Measurements from ENCODE around the gene IGSF23.
A peak's percentile ranks its signal among the peaks of the same experiment; 100 is the strongest.

Gene IGSF23

DNA sequence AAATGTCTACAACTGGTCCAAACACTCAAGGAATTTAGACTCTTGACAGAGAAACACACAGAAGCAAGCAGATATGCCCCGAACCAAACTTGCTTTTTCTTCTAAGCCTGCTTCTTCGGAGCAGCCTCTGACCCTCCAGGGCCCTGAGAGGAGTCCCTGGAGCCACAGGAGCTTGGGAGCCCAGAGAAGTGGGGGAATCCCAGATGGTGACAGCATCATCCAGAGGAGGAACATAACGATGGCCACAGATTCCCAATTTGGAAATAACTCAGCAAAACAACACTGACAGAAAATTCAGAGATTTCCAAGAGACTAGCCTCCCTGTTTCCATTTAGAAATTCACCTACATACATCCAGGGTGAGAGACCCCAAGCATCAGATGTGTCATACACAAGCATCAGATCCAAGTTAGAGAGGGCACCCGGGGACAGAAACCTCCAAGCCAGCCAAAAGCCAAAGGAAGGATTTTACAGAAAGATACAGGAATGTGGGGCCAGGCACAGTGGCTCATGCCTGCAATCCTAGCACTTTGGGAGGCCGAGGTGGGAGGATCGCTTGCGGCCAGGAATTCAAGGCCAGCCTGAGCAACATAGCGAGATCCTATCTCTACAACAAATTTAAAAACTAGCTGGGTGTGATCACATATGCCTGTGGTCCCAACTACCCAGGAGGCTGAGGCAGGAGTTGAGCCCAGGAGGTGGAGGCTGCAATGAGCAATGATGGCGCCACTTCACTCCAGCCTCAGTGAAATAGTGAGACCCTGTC, 28.3 kb downstream of the IGSF23 start:
- DNase-seq (ENCODE audit: low read depth) = no peak

- no peak for DNase-seq (ENCODE audit: low read depth)
Measured at GRCh38 chr19:44642377-44642776, 29.0 kb downstream of the IGSF23 start.

DNA sequence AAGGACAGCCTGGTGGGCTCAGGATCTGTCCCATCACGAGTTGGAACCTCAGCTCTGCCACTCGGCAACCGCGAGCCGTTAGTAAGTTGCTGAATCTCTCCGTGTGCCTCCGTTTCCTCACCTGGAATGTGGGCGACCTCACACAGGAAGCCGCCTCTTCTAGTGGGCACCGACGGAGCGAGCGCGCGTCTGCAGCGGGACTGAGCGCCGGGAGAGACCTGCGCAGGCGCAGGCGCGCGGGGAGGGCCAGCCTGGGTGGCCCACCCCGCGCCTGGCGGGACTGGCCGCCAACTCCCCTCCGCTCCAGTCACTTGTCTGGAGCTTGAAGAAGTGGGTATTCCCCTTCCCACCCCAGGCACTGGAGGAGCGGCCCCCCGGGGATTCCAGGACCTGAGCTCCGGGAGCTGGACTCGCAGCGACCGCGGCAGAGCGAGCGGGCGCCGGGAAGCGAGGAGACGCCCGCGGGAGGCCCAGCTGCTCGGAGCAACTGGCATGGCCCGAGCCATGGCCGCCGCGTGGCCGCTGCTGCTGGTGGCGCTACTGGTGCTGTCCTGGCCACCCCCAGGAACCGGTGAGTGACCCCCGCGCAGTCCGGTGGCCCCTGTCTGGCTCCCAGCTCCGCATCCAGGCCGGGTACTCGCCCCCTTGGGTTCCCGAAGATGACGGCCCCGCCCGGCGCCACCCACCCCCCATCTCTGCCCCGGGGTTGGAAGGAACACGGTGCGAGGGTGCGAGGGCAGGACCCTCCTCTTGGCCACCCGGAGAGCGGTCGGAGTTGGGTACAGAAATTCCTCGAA, 30.4 kb downstream of the IGSF23 start, which contains the start of gene PVR:
Gene PVR (plus strand): TSS at position 306 of the 797 bp plus-strand sequence. CDS start 187 bp downstream, at position 493.
- no peak for DNase-seq (ENCODE audit: low read depth)

- no peak for DNase-seq (ENCODE audit: low read depth)
Measured at GRCh38 chr19:44644402-44645016, 31.1 kb downstream of the IGSF23 start.

DNA sequence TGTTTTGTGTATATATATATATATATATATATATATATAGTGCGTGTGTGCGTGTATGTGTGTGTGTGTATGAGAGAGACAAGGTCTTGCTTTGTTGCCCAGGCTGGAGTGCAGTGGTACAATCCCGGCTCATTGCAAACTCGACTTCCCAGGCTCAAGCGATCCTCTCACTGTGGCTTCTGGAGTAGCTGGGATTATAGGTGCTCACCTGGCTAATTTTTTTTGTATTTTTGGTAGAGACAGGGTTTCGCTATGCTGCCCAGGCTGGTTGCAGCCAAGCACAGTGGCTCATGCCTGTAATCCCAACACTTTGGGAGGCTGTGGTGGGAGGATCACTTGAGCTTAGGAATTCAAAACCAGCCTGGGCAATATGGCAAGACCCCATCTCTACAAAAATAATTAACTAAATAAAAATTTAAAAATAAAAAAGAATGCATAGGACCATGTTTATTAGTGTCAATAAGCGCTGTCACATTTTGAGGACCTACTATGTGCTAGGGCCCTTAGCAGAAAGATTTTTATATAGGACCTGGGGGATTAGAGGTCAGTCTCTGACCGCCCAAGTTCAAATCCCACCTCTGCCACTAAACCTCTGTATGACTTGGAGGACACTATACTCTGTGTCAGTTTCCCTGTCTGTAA, 32.2 kb downstream of the IGSF23 start:
- no peak for DNase-seq (ENCODE audit: low read depth)

- no peak for DNase-seq (ENCODE audit: low read depth)
Measured at GRCh38 chr19:44646049-44646416, 32.7 kb downstream of the IGSF23 start.

DNA sequence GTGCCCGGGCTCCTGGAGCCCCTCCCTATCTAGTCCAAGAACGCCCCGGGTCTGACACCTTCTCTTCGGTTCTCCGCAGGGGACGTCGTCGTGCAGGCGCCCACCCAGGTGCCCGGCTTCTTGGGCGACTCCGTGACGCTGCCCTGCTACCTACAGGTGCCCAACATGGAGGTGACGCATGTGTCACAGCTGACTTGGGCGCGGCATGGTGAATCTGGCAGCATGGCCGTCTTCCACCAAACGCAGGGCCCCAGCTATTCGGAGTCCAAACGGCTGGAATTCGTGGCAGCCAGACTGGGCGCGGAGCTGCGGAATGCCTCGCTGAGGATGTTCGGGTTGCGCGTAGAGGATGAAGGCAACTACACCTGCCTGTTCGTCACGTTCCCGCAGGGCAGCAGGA, 33.8 kb downstream of the IGSF23 start:
- no peak for DNase-seq (ENCODE audit: low read depth)

DNA sequence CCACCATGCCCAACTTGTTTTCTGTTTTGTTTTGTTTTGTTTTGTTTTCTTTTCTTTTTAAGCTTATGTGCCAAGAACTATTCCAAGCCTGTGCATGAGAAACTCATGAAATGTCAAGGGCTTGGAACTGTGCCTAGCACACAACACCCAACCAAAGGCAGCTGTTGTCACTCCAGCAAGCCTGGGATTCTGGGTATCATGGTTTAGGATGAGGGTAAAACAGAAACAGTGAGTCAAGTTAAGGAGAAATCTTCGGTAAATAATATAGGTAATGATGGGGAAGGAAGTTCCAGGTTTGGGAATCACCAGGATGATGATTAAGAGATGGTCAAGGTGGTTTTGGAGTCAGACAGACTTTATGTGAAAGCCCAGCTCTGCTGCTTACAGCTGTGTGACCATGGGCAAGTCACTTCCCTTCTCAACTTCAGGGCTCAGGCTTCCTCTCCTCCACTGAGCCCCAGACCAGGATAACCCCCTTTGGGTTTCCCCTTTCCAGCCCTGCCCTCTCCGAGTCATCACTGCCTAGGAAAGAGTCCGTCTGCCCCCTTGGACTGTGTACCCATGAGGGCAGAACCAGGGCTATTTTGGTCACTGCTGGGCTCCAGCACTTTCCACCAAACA, 35.4 kb downstream of the IGSF23 start:
- no peak for DNase-seq (ENCODE audit: low read depth)

GRCh38 chr19:44649578-44650145, 36.3 kb downstream of the IGSF23 start:
- no peak for DNase-seq (ENCODE audit: low read depth)

DNA sequence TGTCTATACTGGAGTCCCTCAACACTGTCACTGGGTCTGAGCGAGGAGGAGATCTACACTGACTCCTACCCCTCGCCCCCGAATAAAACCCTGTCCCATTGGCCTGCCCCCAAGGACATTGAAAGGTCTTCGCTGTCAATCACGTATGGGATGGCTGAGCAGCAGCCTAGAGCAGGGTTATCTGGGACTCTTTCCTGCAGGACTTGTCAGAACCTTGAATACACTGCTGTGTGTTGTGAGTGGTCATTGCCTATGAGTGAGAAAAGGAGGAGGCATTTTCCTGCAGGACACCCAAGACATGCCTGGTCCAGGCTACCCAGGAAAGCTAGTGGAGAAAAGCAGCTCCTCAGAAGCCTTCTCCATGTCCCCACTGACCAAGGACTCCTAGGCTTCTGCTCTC, 40.0 kb downstream of the IGSF23 start:
- DNase-seq (ENCODE audit: low read depth) = no peak

GRCh38 chr19:44653977-44654774, 40.8 kb downstream of the IGSF23 start:
- DNase-seq (ENCODE audit: low read depth) = no peak

DNA sequence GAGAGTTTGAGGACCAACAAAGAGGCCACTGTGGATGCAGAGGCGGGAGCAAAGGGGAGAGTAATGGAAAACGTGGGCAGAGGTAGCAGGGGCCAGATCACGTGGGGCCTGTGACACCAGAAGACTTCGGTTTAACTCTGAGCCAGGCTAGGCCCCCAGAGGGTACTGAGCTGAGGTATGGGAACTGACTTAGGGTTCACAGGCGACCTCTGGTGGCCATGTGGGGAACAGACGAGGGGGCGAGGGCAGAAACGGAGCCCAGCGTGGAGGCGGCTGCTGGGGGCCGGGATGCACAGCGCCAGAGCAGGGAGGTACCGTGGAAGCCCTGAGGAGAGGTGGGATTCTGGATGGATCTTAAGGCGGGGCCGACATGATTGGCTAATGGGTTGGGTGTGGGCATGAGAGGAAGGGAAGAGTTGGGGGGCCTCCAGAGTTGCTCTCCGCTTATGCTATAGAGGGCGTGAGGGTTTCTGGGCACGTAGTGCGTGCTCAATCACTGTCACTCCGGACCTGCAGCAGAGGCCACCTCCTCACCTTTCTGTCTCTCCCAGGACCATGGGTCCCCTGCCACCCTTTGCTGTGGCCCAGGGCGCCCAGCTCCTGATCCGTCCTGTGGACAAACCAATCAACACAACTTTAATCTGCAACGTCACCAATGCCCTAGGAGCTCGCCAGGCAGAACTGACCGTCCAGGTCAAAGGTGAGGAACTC, 44.0 kb downstream of the IGSF23 start:
- peak; percentile 40 for DNase-seq (ENCODE audit: low read depth)

- no peak for DNase-seq (ENCODE audit: low read depth)
Measured at GRCh38 chr19:44658069-44658733, 44.8 kb downstream of the IGSF23 start.

DNA sequence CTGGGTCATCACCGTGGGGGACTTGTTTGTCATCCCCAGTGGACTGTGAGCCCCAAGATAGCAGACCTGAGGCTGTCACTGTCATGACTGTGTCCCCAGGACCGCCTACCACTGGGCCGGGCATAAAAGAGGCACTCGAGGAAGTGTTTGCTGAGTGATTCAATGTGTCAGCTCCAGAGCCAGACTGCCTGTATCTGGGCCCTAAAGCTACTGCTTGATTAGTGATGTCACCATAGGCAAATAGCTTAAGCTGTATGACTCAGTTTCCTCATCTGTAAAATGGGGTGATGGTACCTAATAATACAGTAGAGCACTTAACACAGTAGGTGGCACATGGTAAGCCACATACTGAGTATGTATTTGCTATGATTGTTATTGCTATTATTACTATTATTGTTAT, 46.7 kb downstream of the IGSF23 start:
- DNase-seq (ENCODE audit: low read depth) = no peak

DNA sequence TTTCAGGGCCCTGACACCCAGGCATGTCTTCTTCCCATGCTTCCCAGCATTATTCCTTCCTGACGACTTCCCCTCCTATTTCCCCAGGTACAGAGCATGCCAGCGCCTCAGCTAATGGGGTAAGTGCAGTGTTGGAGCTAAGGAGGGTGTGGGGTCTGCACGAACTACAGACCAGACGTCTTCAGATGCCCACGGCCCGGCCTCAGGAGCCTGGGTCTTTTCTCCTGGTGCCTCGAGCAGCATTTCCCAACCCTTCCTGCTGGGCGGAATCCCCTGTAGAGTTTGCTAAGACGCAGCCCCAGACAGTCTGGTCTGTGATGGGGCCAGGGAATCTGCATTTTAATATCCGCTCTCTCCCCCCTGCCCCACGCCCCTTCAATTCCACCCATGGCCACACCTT, 47.8 kb downstream of the IGSF23 start:
- DNase-seq (ENCODE audit: low read depth) = no peak

GRCh38 chr19:44661904-44662303, 48.5 kb downstream of the IGSF23 start:
- DNase-seq (ENCODE audit: low read depth) = no peak

- no peak for DNase-seq (ENCODE audit: low read depth)
Measured at GRCh38 chr19:44662691-44663385, 49.5 kb downstream of the IGSF23 start.

DNA sequence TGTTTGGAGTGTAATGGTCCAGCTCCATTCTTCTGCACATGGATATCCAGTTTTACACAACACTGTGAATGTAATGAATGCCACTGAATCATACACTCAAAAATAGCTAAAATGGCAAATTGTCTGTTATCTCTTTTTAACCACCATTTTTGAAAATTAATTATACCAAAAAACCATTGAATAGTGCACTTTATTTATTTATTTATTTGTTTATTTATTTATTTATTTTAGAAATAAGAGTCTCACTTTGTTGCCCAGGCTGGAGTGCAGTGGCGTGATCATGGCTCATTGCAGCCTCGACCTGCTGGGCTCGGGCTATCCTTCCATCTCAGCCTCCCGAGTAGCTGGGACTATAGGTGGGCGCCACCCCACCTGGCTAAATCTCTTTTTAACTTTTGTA, 50.6 kb downstream of the IGSF23 start:
- no peak for DNase-seq (ENCODE audit: low read depth)

DNA sequence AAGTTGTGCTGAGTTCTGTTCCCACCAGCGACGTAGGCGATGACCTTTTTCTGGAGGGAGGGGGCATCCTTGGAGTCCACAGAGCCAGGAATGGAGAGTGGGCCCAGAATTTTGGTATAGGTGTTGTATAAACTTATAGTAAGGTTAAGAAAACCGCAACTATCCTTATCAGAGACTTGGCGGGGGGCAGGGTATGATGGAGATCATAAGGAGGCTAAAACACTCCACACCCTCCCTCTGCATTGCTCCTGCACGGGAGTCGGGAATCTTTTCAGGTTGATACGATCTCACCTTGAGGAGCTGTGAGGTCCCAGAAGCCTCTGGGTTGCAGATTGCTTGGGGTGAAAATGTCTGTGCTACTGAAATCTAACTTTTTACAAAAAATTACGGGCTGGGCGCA, 51.6 kb downstream of the IGSF23 start:
- no peak for DNase-seq (ENCODE audit: low read depth)

All from stimulated activated CD8-positive, alpha-beta memory T cell treated with anti-CD3 and anti-CD28 coated beads, Interleukin-15, amount 100 ng/mL, for 24 hours (primary cell).